Fibroblast of lung (primary cell): Measurements from ENCODE around the gene TSPOAP1. TPM values are rescaled to one million over a fixed set of nuclear protein-coding genes. Genes with fewer than 3 reads are reported as not detected.

Source experiments
- DNase-seq, 2 donors: peaks; one replicate each; pipeline versions ENCODE4 v3.0.0 to v3.0.0-alpha.2; 2010; ENCODE audit warnings: low read depth in 2 of 2
- H2AFZ ChIP-seq: 2 replicates; pipeline ENCODE4 v1.5.1; 2012; ENCODE audit warnings: low read length, control low read depth, inconsistent platforms
- H3K27ac ChIP-seq: 2 replicates; pipeline ENCODE4 v1.5.1; 2011; ENCODE audit warnings: low read length, control low read depth; ENCODE audit not compliant: insufficient read depth
- H3K27me3 ChIP-seq: 2 replicates; pipeline ENCODE4 v1.5.1; 2011; ENCODE audit warnings: mild to moderate bottlenecking, low read length; ENCODE audit not compliant: control insufficient read depth, insufficient read depth
- H3K36me3 ChIP-seq: 2 replicates; pipeline ENCODE4 v1.5.1; 2011; ENCODE audit warnings: low read length; ENCODE audit not compliant: control insufficient read depth, insufficient read depth
- H3K4me1 ChIP-seq: 2 replicates; pipeline ENCODE4 v1.5.1; 2011; ENCODE audit warnings: low read length; ENCODE audit not compliant: control insufficient read depth, insufficient read depth; ENCODE audit errors: extremely low read depth
- H3K4me2 ChIP-seq: 2 replicates; pipeline ENCODE4 v1.5.1; 2011; ENCODE audit warnings: low read length, control low read depth; ENCODE audit not compliant: insufficient read depth; ENCODE audit errors: extremely low read depth
- H3K4me3 ChIP-seq, 4 experiments: fragments of 200-600 bp in 1 of 4; sonication (generic) in 1 of 4; replicated peaks in 1 of 4; 2 replicates each; pipeline ENCODE4 v1.5.1; 2011 to 2016; ENCODE audit warnings: low read length in 4 of 4, low read depth in 3 of 4, mild to moderate bottlenecking in 3 of 4, control low read depth in 2 of 4, inconsistent platforms in 1 of 4, mixed read lengths in 1 of 4; ENCODE audit not compliant: insufficient read depth in 1 of 4; ENCODE audit errors: control extremely low read depth in 1 of 4
- H3K79me2 ChIP-seq: 2 replicates; pipeline ENCODE4 v1.5.1; 2012; ENCODE audit warnings: mild to moderate bottlenecking, low read length, inconsistent platforms; ENCODE audit not compliant: control insufficient read depth, insufficient read depth
- H3K9ac ChIP-seq: 2 replicates; pipeline ENCODE4 v1.5.1; 2011; ENCODE audit warnings: mild to moderate bottlenecking, low read length, control low read depth; ENCODE audit not compliant: insufficient read depth
- H3K9me3 ChIP-seq: 2 replicates; pipeline ENCODE4 v1.5.1; 2012; ENCODE audit warnings: low read depth, low read length; ENCODE audit not compliant: control insufficient read depth, insufficient read depth
- H4K20me1 ChIP-seq: 2 replicates; pipeline ENCODE4 v1.5.1; 2011; ENCODE audit warnings: low read length; ENCODE audit not compliant: control insufficient read depth, insufficient read depth; ENCODE audit errors: extremely low read depth
- EZH2 ChIP-seq: IDR thresholded peaks from 2 replicates; pipeline ENCODE4 v1.5.1; 2012; ENCODE audit warnings: low read length, control low read depth, mild to moderate bottlenecking; ENCODE audit errors: missing control alignments
- polyA plus RNA-seq, 2 donors: library from polyadenylated mRNA; depleted of rRNA in 1 of 2; stranded (reverse) in 1 of 2; unstranded in 1 of 2; fragments of >200 nt; gene quantifications; 2 replicates each; pipeline ENCODE4 v1.2.1, GENCODE V29; 2011 to 2012; ENCODE audit warnings: missing spikeins in 1 of 2
- total RNA-seq: library from RNA; depleted of rRNA; stranded (reverse); fragments of >200 nt; gene quantifications from 2 replicates; pipeline ENCODE4 v1.2.1, GENCODE V29; 2014
- TF ChIP-seq, protein P1 (sequence below), 2 donors: IDR thresholded peaks in 1 of 2; conservative IDR thresholded peaks in 1 of 2; 1 replicate in 1 of 2; 2 replicates in 1 of 2; pipeline ENCODE4 v1.5.1; 2011 to 2012; ENCODE audit warnings: low read length in 2 of 2, control low read depth in 1 of 2, inconsistent platforms in 1 of 2, low read depth in 1 of 2, mild to moderate bottlenecking in 1 of 2

The TSPOAP1 gene
- total and polyA plus RNA-seq, 2 donors (not counting 1 experiment from before 2014, with no cell fraction given) = 0.23 to 4.0 TPM

- peak overlapping the region; percentile 80 for H3K27ac ChIP-seq
- DNase-seq = peak; percentile 34 to 75
- H3K4me3 ChIP-seq = no peak overlapping the region
- no peaks in the 10 kb centered on the region for H3K79me2 ChIP-seq
- no peaks in the 10 kb centered on the region for H3K27me3 ChIP-seq
- no peaks in the 10 kb centered on the region for H3K9me3 ChIP-seq
- no peak overlapping the region for H3K9ac ChIP-seq
- no peaks in the 10 kb centered on the region for H3K36me3 ChIP-seq
- H3K4me1 ChIP-seq = peaks cover 33% of the 10 kb centered on the region
- no peak overlapping the region for H2AFZ ChIP-seq
- H4K20me1 ChIP-seq = no peaks in the 10 kb centered on the region
- H3K4me2 ChIP-seq = peak overlapping the region; percentile 32
- no peak for TF ChIP-seq EZH2
These were observed 8.0 kb upstream of the TSPOAP1 start for GRCh38 chr17:58336456-58337209.

DNA sequence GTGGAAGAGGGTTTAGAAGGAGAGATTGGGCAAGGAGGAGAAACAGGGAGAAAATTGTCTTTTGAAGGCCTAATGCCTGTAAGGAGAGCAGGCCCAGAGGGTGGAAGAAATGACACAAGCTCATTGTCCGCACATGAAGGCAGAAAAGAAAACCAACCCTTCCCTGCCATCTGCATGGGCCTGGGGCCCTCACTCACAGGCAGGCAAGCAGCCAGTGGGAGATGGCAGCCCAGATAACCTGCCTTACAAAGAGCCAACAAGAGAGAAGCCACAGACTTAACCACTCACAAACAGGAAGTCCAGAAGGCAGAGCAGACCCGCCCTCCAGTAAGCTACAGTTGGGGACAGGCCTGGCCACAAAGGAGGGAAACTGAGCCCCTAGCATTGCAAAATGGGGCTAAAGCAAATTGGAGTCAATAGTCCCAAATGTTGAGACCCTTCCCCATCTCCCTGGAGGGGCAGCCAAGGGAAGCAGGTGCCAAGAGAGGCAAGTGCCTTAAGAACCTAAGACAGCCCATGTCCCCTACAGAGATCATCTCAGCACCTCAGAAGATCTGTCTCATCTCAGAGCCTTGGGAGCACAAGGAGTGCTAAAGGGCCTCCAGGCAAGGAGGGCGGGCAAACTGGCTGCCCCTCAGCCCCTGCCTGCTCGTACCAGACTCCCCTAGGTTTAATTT, 7.3 kb upstream of the TSPOAP1 start:
- no peaks in the 10 kb centered on the region for H3K27me3 ChIP-seq
- no peak overlapping the region for H3K9ac ChIP-seq
- H3K9me3 ChIP-seq = no peaks in the 10 kb centered on the region
- no peak overlapping the region for H3K4me3 ChIP-seq
- H3K79me2 ChIP-seq = no peaks in the 10 kb centered on the region
- H3K4me1 ChIP-seq = peaks cover 33% of the 10 kb centered on the region
- peak overlapping the region; percentile 28 for H2AFZ ChIP-seq
- no peaks in the 10 kb centered on the region for H3K36me3 ChIP-seq
- peak overlapping the region; percentile 13 for H3K4me2 ChIP-seq
- peak in 1 of 2 donors; percentile 40 for DNase-seq
- TF ChIP-seq EZH2 = no peak
- TF ChIP-seq, protein P1, sequence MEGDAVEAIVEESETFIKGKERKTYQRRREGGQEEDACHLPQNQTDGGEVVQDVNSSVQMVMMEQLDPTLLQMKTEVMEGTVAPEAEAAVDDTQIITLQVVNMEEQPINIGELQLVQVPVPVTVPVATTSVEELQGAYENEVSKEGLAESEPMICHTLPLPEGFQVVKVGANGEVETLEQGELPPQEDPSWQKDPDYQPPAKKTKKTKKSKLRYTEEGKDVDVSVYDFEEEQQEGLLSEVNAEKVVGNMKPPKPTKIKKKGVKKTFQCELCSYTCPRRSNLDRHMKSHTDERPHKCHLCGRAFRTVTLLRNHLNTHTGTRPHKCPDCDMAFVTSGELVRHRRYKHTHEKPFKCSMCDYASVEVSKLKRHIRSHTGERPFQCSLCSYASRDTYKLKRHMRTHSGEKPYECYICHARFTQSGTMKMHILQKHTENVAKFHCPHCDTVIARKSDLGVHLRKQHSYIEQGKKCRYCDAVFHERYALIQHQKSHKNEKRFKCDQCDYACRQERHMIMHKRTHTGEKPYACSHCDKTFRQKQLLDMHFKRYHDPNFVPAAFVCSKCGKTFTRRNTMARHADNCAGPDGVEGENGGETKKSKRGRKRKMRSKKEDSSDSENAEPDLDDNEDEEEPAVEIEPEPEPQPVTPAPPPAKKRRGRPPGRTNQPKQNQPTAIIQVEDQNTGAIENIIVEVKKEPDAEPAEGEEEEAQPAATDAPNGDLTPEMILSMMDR (conservative IDR thresholded peaks at IDR 0.05 in 1 of 2, IDR thresholded peaks at IDR 0.05 in 1 of 2; ENCODE audit: low read depth in 1 of 2, low read length in 2 of 2) = no peak
- no peak overlapping the region for H3K27ac ChIP-seq
- H4K20me1 ChIP-seq = no peaks in the 10 kb centered on the region

- no peaks in the 10 kb centered on the region for H3K9me3 ChIP-seq
- no peak overlapping the region for H2AFZ ChIP-seq
- no peak overlapping the region for H3K4me2 ChIP-seq
- H3K36me3 ChIP-seq = no peaks in the 10 kb centered on the region
- H4K20me1 ChIP-seq = no peaks in the 10 kb centered on the region
- DNase-seq = no peak
- H3K79me2 ChIP-seq = no peaks in the 10 kb centered on the region
- TF ChIP-seq, protein P1 (conservative IDR thresholded peaks at IDR 0.05 in 1 of 2, IDR thresholded peaks at IDR 0.05 in 1 of 2; ENCODE audit: low read depth in 1 of 2, low read length in 2 of 2) = no peak
- TF ChIP-seq EZH2 = no peak
- no peak overlapping the region for H3K9ac ChIP-seq
- no peak overlapping the region for H3K27ac ChIP-seq
- no peaks in the 10 kb centered on the region for H3K27me3 ChIP-seq
- no peak overlapping the region for H3K4me3 ChIP-seq
- H3K4me1 ChIP-seq = peaks cover 33% of the 10 kb centered on the region
These were observed 6.6 kb upstream of the TSPOAP1 start for GRCh38 chr17:58335061-58335731.
